ENCODE data around the gene COL4A5.
"Not testable (repeated sequence)": the region's sequence is repeated elsewhere in the genome, so short reads cannot be mapped to it uniquely, and the experiment has no call there.

DNA sequence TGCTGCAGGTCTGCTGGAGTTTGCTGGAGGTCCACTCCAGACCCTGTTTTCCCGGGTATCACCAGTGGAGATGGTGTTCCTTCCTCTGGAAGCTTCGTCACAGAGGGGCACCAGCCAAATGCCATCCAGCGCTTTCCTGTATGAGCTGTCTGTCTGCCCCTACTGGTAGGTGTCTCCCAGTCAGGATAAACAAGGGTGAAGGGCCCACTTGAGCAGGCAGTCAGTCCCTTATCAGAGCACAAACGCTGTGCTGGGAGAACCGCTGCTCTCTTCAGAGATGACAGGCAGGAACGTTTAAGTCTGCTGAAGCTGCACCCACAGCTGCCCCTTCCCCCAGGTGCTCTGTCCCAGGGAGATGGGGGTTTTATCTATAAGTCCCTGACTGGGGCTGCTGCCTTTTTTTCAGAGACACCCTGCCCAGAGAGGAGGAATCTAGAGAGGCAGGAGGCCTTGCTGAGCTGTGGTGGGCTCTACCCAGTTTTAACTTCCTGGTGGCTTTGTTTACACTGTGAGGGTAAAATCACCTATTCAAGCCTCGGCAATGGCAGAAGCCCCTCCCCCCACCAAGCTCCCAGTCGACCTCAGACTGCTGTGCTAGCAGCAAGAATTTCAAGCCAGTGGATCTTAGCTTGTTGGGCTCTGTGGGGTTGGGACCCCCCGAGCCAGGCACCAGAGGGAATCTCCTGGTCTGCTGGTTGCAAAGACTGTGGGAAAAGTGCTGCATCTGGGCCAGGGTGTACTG is 48.5 kb upstream of the COL4A5 start:
- TF ChIP-seq POLR2A, POLR2AphosphoS5, TAF1 (IDR thresholded peaks at IDR 0.05; ENCODE audit: low read depth, low read length): not testable (repeated sequence)

Measured in GM12891 (cell line).